ENCODE data around the gene OR9A2. TPM values are rescaled to one million over a fixed set of nuclear protein-coding genes. Genes with fewer than 3 reads are reported as not detected.

The OR9A2 gene
- total RNA-seq, 4 donors from 2014 or later = not detected

- 67 to 76% methylated on average over 2 of the region's 2 CpGs for WGBS, 2 donors
- TF ChIP-seq POLR2A (IDR thresholded peaks at IDR 0.05) = no peak
- no peak for TF ChIP-seq CTCF (IDR thresholded peaks at IDR 0.05)
Observed at GRCh38 chr7:143047326-143047725, 20.4 kb upstream of the OR9A2 start.

GRCh38 chr7:143046426-143046851, 19.5 kb upstream of the OR9A2 start:
- DNase-seq (ENCODE audit: low spot score in 2 of 2) = no peak
- no peak overlapping the region for H3K4me3 ChIP-seq (ENCODE audit: low read depth, poor library complexity, severe bottlenecking)
- WGBS, 2 donors = 23 to 28% methylated on average over 3 of the region's 3 CpGs
- intact Hi-C loops (cut with DNase I; ENCODE audit: low total_unique reads) = no loop called here
- TF ChIP-seq CTCF (IDR thresholded peaks at IDR 0.05) = no peak
- no peak for TF ChIP-seq POLR2A (IDR thresholded peaks at IDR 0.05)

More at GRCh38 chr7:143047326-143047725, 20.4 kb upstream of the OR9A2 start:
- H3K4me3 ChIP-seq (ENCODE audit: low read depth, poor library complexity, severe bottlenecking) = no peak overlapping the region
- DNase-seq (ENCODE audit: low spot score in 2 of 2) = no peak
- intact Hi-C loops (cut with DNase I; ENCODE audit: low total_unique reads) = no loop called here

GRCh38 chr7:143043391-143043790, 16.5 kb upstream of the OR9A2 start:
- no peak overlapping the region for H3K4me3 ChIP-seq (ENCODE audit: low read depth, poor library complexity, severe bottlenecking)
- no peak for DNase-seq (ENCODE audit: low spot score in 2 of 2)
- whole genome bisulfite sequencing, 2 donors = 40 to 47% methylated on average over 2 of the region's 2 CpGs
- TF ChIP-seq POLR2A (IDR thresholded peaks at IDR 0.05) (no peak), CTCF (IDR thresholded peaks at IDR 0.05) (no peak)
- intact Hi-C loops (cut with DNase I; ENCODE audit: low total_unique reads) = no loop called here

- no peak for DNase-seq (ENCODE audit: low spot score in 2 of 2)
- 51 to 63% methylated on average over 6 of the region's 6 CpGs for WGBS, 2 donors
- no peak overlapping the region for H3K4me3 ChIP-seq (ENCODE audit: low read depth, poor library complexity, severe bottlenecking)
- intact Hi-C loops (cut with DNase I; ENCODE audit: low total_unique reads) = no loop called here
- TF ChIP-seq CTCF (IDR thresholded peaks at IDR 0.05) (no peak), POLR2A (IDR thresholded peaks at IDR 0.05) (no peak)
Observed at GRCh38 chr7:143042790-143043271, 15.9 kb upstream of the OR9A2 start.

GRCh38 chr7:143042159-143042789, 15.3 kb upstream of the OR9A2 start:
- no peak for TF ChIP-seq POLR2A (IDR thresholded peaks at IDR 0.05)
- no peak for TF ChIP-seq CTCF (IDR thresholded peaks at IDR 0.05)
- DNase-seq (ENCODE audit: low spot score in 2 of 2) = no peak
- 61 to 62% methylated on average over 3 of the region's 3 CpGs for WGBS, 2 donors
- intact Hi-C loops (cut with DNase I; ENCODE audit: low total_unique reads) = no loop called here
- no peak overlapping the region for H3K4me3 ChIP-seq (ENCODE audit: low read depth, poor library complexity, severe bottlenecking)

- DNase-seq (ENCODE audit: low spot score in 2 of 2) = no peak
- TF ChIP-seq POLR2A (IDR thresholded peaks at IDR 0.05) (no peak), CTCF (IDR thresholded peaks at IDR 0.05) (no peak)
- intact Hi-C loops (cut with DNase I; ENCODE audit: low total_unique reads) = no loop called here
- WGBS, 2 donors = 88 to 92% methylated on average over 6 of the region's 6 CpGs
- H3K4me3 ChIP-seq (ENCODE audit: low read depth, poor library complexity, severe bottlenecking) = no peak overlapping the region
Observed at GRCh38 chr7:143041346-143041745, 14.4 kb upstream of the OR9A2 start.
